HG03575 (cell line): ENCODE data around the gene C2CD4D.
A peak's percentile ranks its signal among the peaks of the same experiment; 100 is the strongest.

ENCODE experiments used
- ATAC-seq: cut with Tn5 transposase; IDR thresholded peaks from one replicate; pipeline ENCODE4 v1.9.1; 2021; ENCODE audit not compliant: unreplicated experiment, insufficient number of reproducible peaks, low FRiP score; ENCODE audit errors: extremely low read depth

The C2CD4D gene

GRCh38 chr1:151802372-151802771, 37.2 kb downstream of the C2CD4D start:
- no peak for ATAC-seq

GRCh38 chr1:151801846-151802245, 37.8 kb downstream of the C2CD4D start:
- no peak for ATAC-seq

GRCh38 chr1:151801310-151801820, 38.3 kb downstream of the C2CD4D start:
- ATAC-seq, result no peak

GRCh38 chr1:151800830-151801229, 38.8 kb downstream of the C2CD4D start:
- no peak for ATAC-seq

GRCh38 chr1:151799179-151800022, 40.2 kb downstream of the C2CD4D start:
- ATAC-seq, result no peak

GRCh38 chr1:151798571-151798970, 41.0 kb downstream of the C2CD4D start:
- no peak for ATAC-seq

DNA sequence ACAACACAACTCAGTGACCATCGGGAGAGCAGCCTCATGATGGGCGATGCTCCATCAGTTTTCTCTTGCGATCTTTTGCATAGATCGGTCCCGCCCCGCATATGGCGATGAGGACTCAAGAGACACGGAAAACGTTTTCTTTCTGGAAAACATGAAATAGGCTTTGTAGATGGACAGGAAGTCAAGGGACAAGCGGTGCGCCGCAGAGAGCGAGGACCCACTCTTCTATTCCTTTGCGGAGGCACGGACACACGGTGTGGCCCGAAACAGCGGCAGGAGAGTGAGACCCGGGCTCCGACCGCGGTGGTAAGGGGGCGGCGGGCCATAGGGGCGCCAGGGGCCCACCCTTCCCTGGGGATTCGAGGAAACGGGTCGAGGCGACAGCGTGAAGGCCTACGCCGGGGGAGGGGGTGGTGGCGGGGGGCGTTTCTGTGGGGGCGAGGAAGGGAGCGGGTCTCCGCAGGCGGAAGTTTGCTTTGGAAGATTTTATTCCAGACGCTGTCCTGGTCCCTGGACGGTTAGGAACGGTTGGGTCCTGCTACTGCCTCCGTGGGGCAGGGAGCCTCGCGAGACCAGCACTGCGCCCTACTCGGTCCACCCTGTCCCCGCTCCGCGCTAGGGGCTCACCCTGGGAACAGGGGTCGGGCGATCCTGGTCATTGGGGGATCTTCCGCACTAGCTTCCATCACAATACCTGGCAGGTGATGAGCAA, 48.5 kb downstream of the C2CD4D start:
- ATAC-seq, result no peak

GRCh38 chr1:151790071-151790939, 49.3 kb downstream of the C2CD4D start, which contains the start of gene TDRKH:
TDRKH (minus strand) TSS chr1:151790500; CDS start chr1:151783022, 7,478 bp downstream.
- ATAC-seq, result peak; percentile 80
